ENCODE data around the gene ARID3A.
A peak's percentile ranks its signal among the peaks of the same experiment; 100 is the strongest.
"Not testable (repeated sequence)": the region's sequence is repeated elsewhere in the genome, so short reads cannot be mapped to it uniquely, and the experiment has no call there.

Gene ARID3A

GRCh38 chr19:952049-952679 is 26.3 kb downstream of the ARID3A start:
- in situ Hi-C loops (cut with HindIII; ENCODE audit: low pct_unique_long_range_greater_than_20kb, low sequenced_read_pairs), result no loop called here

GRCh38 chr19:952680-953444 is 27.0 kb downstream of the ARID3A start:
- TF ChIP-seq JUND (IDR thresholded peaks at IDR 0.05; ENCODE audit: low read depth), result no peak
- in situ Hi-C loops (cut with HindIII; ENCODE audit: low pct_unique_long_range_greater_than_20kb, low sequenced_read_pairs), result no loop called here
- DNase-seq (ENCODE audit: low read depth in 1 of 2, low spot score in 1 of 2), result peak in 1 of 2 experiments; percentile 18

More at GRCh38 chr19:952049-952679, 26.3 kb downstream of the ARID3A start:
- DNase-seq (ENCODE audit: low read depth in 1 of 2, low spot score in 1 of 2), result no peak
- TF ChIP-seq JUND (IDR thresholded peaks at IDR 0.05; ENCODE audit: low read depth), result no peak

GRCh38 chr19:953445-954271 is 27.8 kb downstream of the ARID3A start:
- in situ Hi-C loops (cut with HindIII; ENCODE audit: low pct_unique_long_range_greater_than_20kb, low sequenced_read_pairs), result no loop called here
- DNase-seq (ENCODE audit: low read depth in 1 of 2, low spot score in 1 of 2), result no peak
- TF ChIP-seq JUND (IDR thresholded peaks at IDR 0.05; ENCODE audit: low read depth), result no peak

- TF ChIP-seq JUND (IDR thresholded peaks at IDR 0.05; ENCODE audit: low read depth), result no peak
- in situ Hi-C loops (cut with HindIII; ENCODE audit: low pct_unique_long_range_greater_than_20kb, low sequenced_read_pairs), result no loop called here
- DNase-seq (ENCODE audit: low read depth in 1 of 2, low spot score in 1 of 2), result no peak
Observed at GRCh38 chr19:954272-954671, 28.4 kb downstream of the ARID3A start.

- no peak for TF ChIP-seq JUND (IDR thresholded peaks at IDR 0.05; ENCODE audit: low read depth)
- DNase-seq (ENCODE audit: low read depth in 1 of 2, low spot score in 1 of 2), result no peak
- in situ Hi-C loops (cut with HindIII; ENCODE audit: low pct_unique_long_range_greater_than_20kb, low sequenced_read_pairs), result no loop called here
Observed at GRCh38 chr19:954672-955494, 29.0 kb downstream of the ARID3A start.

- in situ Hi-C loops (cut with HindIII; ENCODE audit: low pct_unique_long_range_greater_than_20kb, low sequenced_read_pairs), result no loop called here
- peak; percentile 38 to 46 for DNase-seq (ENCODE audit: low read depth in 1 of 2, low spot score in 1 of 2)
- TF ChIP-seq JUND (IDR thresholded peaks at IDR 0.05; ENCODE audit: low read depth), result no peak
Observed at GRCh38 chr19:955803-956765, 30.2 kb downstream of the ARID3A start.

- no peak for TF ChIP-seq JUND (IDR thresholded peaks at IDR 0.05; ENCODE audit: low read depth)
- in situ Hi-C loops (cut with HindIII; ENCODE audit: low pct_unique_long_range_greater_than_20kb, low sequenced_read_pairs), result no loop called here
- peak; percentile 59 to 62 for DNase-seq (ENCODE audit: low read depth in 1 of 2, low spot score in 1 of 2)
Observed at GRCh38 chr19:956766-957440, 31.1 kb downstream of the ARID3A start.

GRCh38 chr19:957578-957977 is 31.7 kb downstream of the ARID3A start:
- DNase-seq (ENCODE audit: low read depth in 1 of 2, low spot score in 1 of 2); in situ Hi-C loops (cut with HindIII; ENCODE audit: low pct_unique_long_range_greater_than_20kb, low sequenced_read_pairs): not testable (repeated sequence)

GRCh38 chr19:958967-959855 is 33.4 kb downstream of the ARID3A start:
- in situ Hi-C loops (cut with HindIII; ENCODE audit: low pct_unique_long_range_greater_than_20kb, low sequenced_read_pairs), result no loop called here
- TF ChIP-seq JUND (IDR thresholded peaks at IDR 0.05; ENCODE audit: low read depth), result no peak
- no peak for DNase-seq (ENCODE audit: low read depth in 1 of 2, low spot score in 1 of 2)

- DNase-seq (ENCODE audit: low read depth in 1 of 2, low spot score in 1 of 2), result peak in 1 of 2 experiments; percentile 22
- in situ Hi-C loops (cut with HindIII; ENCODE audit: low pct_unique_long_range_greater_than_20kb, low sequenced_read_pairs), result no loop called here
- no peak for TF ChIP-seq JUND (IDR thresholded peaks at IDR 0.05; ENCODE audit: low read depth)
Observed at GRCh38 chr19:960020-960419, 34.2 kb downstream of the ARID3A start.
